GM12892 (cell line): ENCODE data around the gene THOP1.
"Not testable (repeated sequence)": the region's sequence is repeated elsewhere in the genome, so short reads cannot be mapped to it uniquely, and the experiment has no call there.

ENCODE experiments used
- DNase-seq: peaks from one replicate; pipeline ENCODE4 v3.0.0; 2011; ENCODE audit not compliant: insufficient read length
- FAIRE-seq: peaks from 2 replicates; lab custom pipeline; 2011; peaks lifted over from hg19 to GRCh38; lab: Jason Lieb, UNC
- POLR2A ChIP-seq: IDR thresholded peaks from 2 replicates; pipeline ENCODE4 v1.6.1; 2011; ENCODE audit warnings: low read depth, low read length, control low read depth
- POLR2AphosphoS5 ChIP-seq: IDR thresholded peaks from 2 replicates; pipeline ENCODE4 v1.6.1; 2011; ENCODE audit warnings: low read depth, low read length, control low read depth
- TAF1 ChIP-seq: IDR thresholded peaks from 2 replicates; pipeline ENCODE4 v1.6.1; 2011; ENCODE audit warnings: low read depth, mild to moderate bottlenecking, control low read depth, low read length, borderline replicate concordance

The THOP1 gene

GRCh38 chr19:2816641-2817040 lies 31.3 kb downstream of the THOP1 start:
- no peak for DNase-seq
- TF ChIP-seq POLR2A = no peak
- FAIRE-seq = no peak

- not testable (repeated sequence) for FAIRE-seq, DNase-seq
Observed at GRCh38 chr19:2817237-2817829, 32.0 kb downstream of the THOP1 start.

- peak; percentile 99 for FAIRE-seq
- TF ChIP-seq TAF1 (no peak), POLR2A (no peak; the same call in 1 of the 2 replicates), POLR2AphosphoS5 (no peak)
- peak; percentile 92 for DNase-seq
Observed at GRCh38 chr19:2819540-2820111, 34.3 kb downstream of the THOP1 start, which contains the start of gene ZNF554. Gene ZNF554 (plus strand): TSS chr19:2819868. CDS start chr19:2820072, 204 bp downstream.

GRCh38 chr19:2820112-2820702 lies 34.9 kb downstream of the THOP1 start:
- TF ChIP-seq POLR2A = no peak
- TF ChIP-seq TAF1 = no peak
- no peak for TF ChIP-seq POLR2AphosphoS5
- peak; percentile 27 for FAIRE-seq
- peak; percentile 30 for DNase-seq

- TF ChIP-seq POLR2AphosphoS5 (no peak), TAF1 (no peak), POLR2A (no peak)
- FAIRE-seq (no peak), DNase-seq (no peak)
Observed at GRCh38 chr19:2822846-2823245, 37.5 kb downstream of the THOP1 start.

- no peak for DNase-seq
- no peak for TF ChIP-seq POLR2AphosphoS5
- TF ChIP-seq POLR2A = no peak
- TF ChIP-seq TAF1 = no peak
- FAIRE-seq = no peak
Observed at GRCh38 chr19:2823646-2824045, 38.3 kb downstream of the THOP1 start.

- no peak for DNase-seq
- no peak for FAIRE-seq
- TF ChIP-seq TAF1 (no peak), POLR2AphosphoS5 (no peak), POLR2A (no peak)
Observed at GRCh38 chr19:2824129-2824528, 38.8 kb downstream of the THOP1 start.

- FAIRE-seq = no peak
- no peak for DNase-seq
- no peak for TF ChIP-seq POLR2A
- no peak for TF ChIP-seq TAF1
- no peak for TF ChIP-seq POLR2AphosphoS5
Observed at GRCh38 chr19:2827022-2827421, 41.7 kb downstream of the THOP1 start.

- TF ChIP-seq TAF1 = no peak
- DNase-seq (no peak), FAIRE-seq (peak; percentile 24)
Observed at GRCh38 chr19:2827840-2828489, 42.7 kb downstream of the THOP1 start.

GRCh38 chr19:2834294-2834871 lies 49.1 kb downstream of the THOP1 start:
- FAIRE-seq (no peak), DNase-seq (no peak)
- TF ChIP-seq POLR2A (no peak), TAF1 (no peak), POLR2AphosphoS5 (no peak)

- DNase-seq (no peak), FAIRE-seq (no peak)
- TF ChIP-seq POLR2AphosphoS5 (no peak), TAF1 (no peak), POLR2A (no peak)
Observed at GRCh38 chr19:2837430-2837829, 52.1 kb downstream of the THOP1 start.
